ENCODE data around the gene TIAM2.

Gene TIAM2

GRCh38 chr6:154995254-154996015 is at the start of gene TIAM2:
TSS of gene TIAM2 (plus strand) at chr6:154995315. CDS start at chr6:155129224, 133,909 bp downstream.
- POLR2A ChIA-PET = no interaction called here
- peak; percentile 38 for DNase-seq (ENCODE audit: extremely low spot score)
- CTCF ChIA-PET = interaction anchor here (1.6 kb wide), 1 partner anchor 9 kb away, joined by 5 read pairs; no protein-coding TSS in a partner anchor
- TF ChIP-seq CTCF (IDR thresholded peaks at IDR 0.05; ENCODE audit: control extremely low read depth, extremely low read depth, low read depth, missing control alignments) = no peak

- CTCF ChIA-PET = interaction anchor here (1.2 to 2.4 kb wide), 3 partner anchors 23 to 276 kb away, joined by 3 to 8 read pairs (median 4); no protein-coding TSS in a partner anchor
- TF ChIP-seq CTCF (IDR thresholded peaks at IDR 0.05; ENCODE audit: control extremely low read depth, extremely low read depth, low read depth, missing control alignments) = no peak
- POLR2A ChIA-PET = no interaction called here
- no peak for DNase-seq (ENCODE audit: extremely low spot score)
These were observed 44.2 kb upstream of the TIAM2 start for GRCh38 chr6:154950979-154951344.

GRCh38 chr6:154951345-154952200 is 43.5 kb upstream of the TIAM2 start:
- DNase-seq (ENCODE audit: extremely low spot score) = peak; percentile 46
- CTCF ChIA-PET = interaction anchor here (1.2 to 2.4 kb wide), 3 partner anchors 24 to 277 kb away, joined by 3 to 8 read pairs (median 4); no protein-coding TSS in a partner anchor
- POLR2A ChIA-PET = no interaction called here

GRCh38 chr6:154953644-154954043 is 41.5 kb upstream of the TIAM2 start:
- DNase-seq (ENCODE audit: extremely low spot score) = no peak
- ChIA-PET POLR2A (no interaction called here), CTCF (interaction anchor here (1.0 to 1.3 kb wide), 3 partner anchors 11 to 25 kb away, joined by 3 to 4 read pairs (median 3); no protein-coding TSS in a partner anchor)
- no peak for TF ChIP-seq CTCF (IDR thresholded peaks at IDR 0.05; ENCODE audit: control extremely low read depth, extremely low read depth, low read depth, missing control alignments)

More at GRCh38 chr6:154951345-154952200, 43.5 kb upstream of the TIAM2 start:
- no peak for TF ChIP-seq CTCF (IDR thresholded peaks at IDR 0.05; ENCODE audit: control extremely low read depth, extremely low read depth, low read depth, missing control alignments)

GRCh38 chr6:154954347-154954746 is 40.8 kb upstream of the TIAM2 start:
- no peak for TF ChIP-seq CTCF (IDR thresholded peaks at IDR 0.05; ENCODE audit: control extremely low read depth, extremely low read depth, low read depth, missing control alignments)
- ChIA-PET POLR2A (no interaction called here), CTCF (no interaction called here)
- no peak for DNase-seq (ENCODE audit: extremely low spot score)

GRCh38 chr6:154956771-154957522 is 38.2 kb upstream of the TIAM2 start:
- ChIA-PET CTCF (no interaction called here), POLR2A (no interaction called here)
- DNase-seq (ENCODE audit: extremely low spot score) = no peak
- TF ChIP-seq CTCF (IDR thresholded peaks at IDR 0.05; ENCODE audit: control extremely low read depth, extremely low read depth, low read depth, missing control alignments) = no peak
